Measurements from ENCODE around the gene KCNIP4. TPM values are rescaled to one million over a fixed set of nuclear protein-coding genes. Genes with fewer than 3 reads are reported as not detected.

Gene KCNIP4
- total and polyA plus RNA-seq, 2 of the 8 experiments (the other 6 are each of a cell fraction or from before 2014, with no cell fraction given): 0.06 TPM; not detected in 1

DNA sequence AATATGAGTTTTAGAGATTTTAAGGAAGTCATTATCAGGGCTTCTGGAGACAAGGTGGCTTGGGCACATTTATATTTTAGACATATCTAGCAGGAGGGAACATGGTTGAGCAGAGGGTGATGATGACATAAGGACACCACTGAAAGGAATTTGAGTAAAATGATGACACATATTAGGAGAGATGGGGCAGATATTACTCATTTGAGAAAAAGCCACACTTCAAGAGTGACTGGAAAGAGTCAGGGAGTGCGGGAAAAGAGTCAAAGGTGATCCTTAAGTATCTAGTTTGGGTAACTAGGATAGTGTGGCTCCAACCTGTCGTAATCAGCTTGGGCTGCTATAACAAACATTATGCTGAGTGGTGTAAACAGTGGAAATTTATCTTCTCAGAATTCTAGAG is 870.6 kb downstream of the KCNIP4 start (continued):
- TF ChIP-seq, protein P1, sequence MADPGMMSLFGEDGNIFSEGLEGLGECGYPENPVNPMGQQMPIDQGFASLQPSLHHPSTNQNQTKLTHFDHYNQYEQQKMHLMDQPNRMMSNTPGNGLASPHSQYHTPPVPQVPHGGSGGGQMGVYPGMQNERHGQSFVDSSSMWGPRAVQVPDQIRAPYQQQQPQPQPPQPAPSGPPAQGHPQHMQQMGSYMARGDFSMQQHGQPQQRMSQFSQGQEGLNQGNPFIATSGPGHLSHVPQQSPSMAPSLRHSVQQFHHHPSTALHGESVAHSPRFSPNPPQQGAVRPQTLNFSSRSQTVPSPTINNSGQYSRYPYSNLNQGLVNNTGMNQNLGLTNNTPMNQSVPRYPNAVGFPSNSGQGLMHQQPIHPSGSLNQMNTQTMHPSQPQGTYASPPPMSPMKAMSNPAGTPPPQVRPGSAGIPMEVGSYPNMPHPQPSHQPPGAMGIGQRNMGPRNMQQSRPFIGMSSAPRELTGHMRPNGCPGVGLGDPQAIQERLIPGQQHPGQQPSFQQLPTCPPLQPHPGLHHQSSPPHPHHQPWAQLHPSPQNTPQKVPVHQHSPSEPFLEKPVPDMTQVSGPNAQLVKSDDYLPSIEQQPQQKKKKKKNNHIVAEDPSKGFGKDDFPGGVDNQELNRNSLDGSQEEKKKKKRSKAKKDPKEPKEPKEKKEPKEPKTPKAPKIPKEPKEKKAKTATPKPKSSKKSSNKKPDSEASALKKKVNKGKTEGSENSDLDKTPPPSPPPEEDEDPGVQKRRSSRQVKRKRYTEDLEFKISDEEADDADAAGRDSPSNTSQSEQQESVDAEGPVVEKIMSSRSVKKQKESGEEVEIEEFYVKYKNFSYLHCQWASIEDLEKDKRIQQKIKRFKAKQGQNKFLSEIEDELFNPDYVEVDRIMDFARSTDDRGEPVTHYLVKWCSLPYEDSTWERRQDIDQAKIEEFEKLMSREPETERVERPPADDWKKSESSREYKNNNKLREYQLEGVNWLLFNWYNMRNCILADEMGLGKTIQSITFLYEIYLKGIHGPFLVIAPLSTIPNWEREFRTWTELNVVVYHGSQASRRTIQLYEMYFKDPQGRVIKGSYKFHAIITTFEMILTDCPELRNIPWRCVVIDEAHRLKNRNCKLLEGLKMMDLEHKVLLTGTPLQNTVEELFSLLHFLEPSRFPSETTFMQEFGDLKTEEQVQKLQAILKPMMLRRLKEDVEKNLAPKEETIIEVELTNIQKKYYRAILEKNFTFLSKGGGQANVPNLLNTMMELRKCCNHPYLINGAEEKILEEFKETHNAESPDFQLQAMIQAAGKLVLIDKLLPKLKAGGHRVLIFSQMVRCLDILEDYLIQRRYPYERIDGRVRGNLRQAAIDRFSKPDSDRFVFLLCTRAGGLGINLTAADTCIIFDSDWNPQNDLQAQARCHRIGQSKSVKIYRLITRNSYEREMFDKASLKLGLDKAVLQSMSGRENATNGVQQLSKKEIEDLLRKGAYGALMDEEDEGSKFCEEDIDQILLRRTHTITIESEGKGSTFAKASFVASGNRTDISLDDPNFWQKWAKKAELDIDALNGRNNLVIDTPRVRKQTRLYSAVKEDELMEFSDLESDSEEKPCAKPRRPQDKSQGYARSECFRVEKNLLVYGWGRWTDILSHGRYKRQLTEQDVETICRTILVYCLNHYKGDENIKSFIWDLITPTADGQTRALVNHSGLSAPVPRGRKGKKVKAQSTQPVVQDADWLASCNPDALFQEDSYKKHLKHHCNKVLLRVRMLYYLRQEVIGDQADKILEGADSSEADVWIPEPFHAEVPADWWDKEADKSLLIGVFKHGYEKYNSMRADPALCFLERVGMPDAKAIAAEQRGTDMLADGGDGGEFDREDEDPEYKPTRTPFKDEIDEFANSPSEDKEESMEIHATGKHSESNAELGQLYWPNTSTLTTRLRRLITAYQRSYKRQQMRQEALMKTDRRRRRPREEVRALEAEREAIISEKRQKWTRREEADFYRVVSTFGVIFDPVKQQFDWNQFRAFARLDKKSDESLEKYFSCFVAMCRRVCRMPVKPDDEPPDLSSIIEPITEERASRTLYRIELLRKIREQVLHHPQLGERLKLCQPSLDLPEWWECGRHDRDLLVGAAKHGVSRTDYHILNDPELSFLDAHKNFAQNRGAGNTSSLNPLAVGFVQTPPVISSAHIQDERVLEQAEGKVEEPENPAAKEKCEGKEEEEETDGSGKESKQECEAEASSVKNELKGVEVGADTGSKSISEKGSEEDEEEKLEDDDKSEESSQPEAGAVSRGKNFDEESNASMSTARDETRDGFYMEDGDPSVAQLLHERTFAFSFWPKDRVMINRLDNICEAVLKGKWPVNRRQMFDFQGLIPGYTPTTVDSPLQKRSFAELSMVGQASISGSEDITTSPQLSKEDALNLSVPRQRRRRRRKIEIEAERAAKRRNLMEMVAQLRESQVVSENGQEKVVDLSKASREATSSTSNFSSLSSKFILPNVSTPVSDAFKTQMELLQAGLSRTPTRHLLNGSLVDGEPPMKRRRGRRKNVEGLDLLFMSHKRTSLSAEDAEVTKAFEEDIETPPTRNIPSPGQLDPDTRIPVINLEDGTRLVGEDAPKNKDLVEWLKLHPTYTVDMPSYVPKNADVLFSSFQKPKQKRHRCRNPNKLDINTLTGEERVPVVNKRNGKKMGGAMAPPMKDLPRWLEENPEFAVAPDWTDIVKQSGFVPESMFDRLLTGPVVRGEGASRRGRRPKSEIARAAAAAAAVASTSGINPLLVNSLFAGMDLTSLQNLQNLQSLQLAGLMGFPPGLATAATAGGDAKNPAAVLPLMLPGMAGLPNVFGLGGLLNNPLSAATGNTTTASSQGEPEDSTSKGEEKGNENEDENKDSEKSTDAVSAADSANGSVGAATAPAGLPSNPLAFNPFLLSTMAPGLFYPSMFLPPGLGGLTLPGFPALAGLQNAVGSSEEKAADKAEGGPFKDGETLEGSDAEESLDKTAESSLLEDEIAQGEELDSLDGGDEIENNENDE (IDR thresholded peaks at IDR 0.05; ENCODE audit: insufficient replicate concordance, low read length): no peak
- TF ChIP-seq BCL11A (IDR thresholded peaks at IDR 0.05; ENCODE audit: low read depth in 2 of 2, low read length in 2 of 2): no peak
- TF ChIP-seq, protein P2, sequence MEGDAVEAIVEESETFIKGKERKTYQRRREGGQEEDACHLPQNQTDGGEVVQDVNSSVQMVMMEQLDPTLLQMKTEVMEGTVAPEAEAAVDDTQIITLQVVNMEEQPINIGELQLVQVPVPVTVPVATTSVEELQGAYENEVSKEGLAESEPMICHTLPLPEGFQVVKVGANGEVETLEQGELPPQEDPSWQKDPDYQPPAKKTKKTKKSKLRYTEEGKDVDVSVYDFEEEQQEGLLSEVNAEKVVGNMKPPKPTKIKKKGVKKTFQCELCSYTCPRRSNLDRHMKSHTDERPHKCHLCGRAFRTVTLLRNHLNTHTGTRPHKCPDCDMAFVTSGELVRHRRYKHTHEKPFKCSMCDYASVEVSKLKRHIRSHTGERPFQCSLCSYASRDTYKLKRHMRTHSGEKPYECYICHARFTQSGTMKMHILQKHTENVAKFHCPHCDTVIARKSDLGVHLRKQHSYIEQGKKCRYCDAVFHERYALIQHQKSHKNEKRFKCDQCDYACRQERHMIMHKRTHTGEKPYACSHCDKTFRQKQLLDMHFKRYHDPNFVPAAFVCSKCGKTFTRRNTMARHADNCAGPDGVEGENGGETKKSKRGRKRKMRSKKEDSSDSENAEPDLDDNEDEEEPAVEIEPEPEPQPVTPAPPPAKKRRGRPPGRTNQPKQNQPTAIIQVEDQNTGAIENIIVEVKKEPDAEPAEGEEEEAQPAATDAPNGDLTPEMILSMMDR (IDR thresholded peaks at IDR 0.05; ENCODE audit: control extremely low read depth in 1 of 3, insufficient read depth in 1 of 3, low read depth in 1 of 3, low read length in 3 of 3): no peak
- no peak for TF ChIP-seq TEAD4 (IDR thresholded peaks at IDR 0.05; ENCODE audit: low read depth, low read length)

Data from H1 (cell line).